ENCODE data around the gene EXOC2. TPM values are rescaled to one million over a fixed set of nuclear protein-coding genes. Genes with fewer than 3 reads are reported as not detected.

The EXOC2 gene
- polyA plus RNA-seq, 1 experiment = 16.0 TPM

GRCh38 chr6:658244-658643 lies 34.7 kb downstream of the EXOC2 start:
- CTCF ChIA-PET = interaction anchor here (0.6 to 1.7 kb wide), 4 partner anchors 11 to 766 kb away, joined by 3 to 5 read pairs (median 3); no protein-coding TSS in a partner anchor
- POLR2A ChIA-PET = interaction anchor here (0.6 kb wide), 1 partner anchor 45 kb away, joined by 3 read pairs; no protein-coding TSS in a partner anchor
- no peak overlapping the region for H3K4me3 ChIP-seq (ENCODE audit: low read depth, low read length)
- no peak for TF ChIP-seq CTCF (IDR thresholded peaks at IDR 0.05; ENCODE audit: insufficient read depth, low read depth, low read length)
- H3K36me3 ChIP-seq (ENCODE audit: control insufficient read depth, insufficient read depth, low read length) = no peaks in the 10 kb centered on the region
- peak; percentile 11 for DNase-seq (ENCODE audit: low read depth)
- no peaks in the 10 kb centered on the region for H3K27me3 ChIP-seq (ENCODE audit: control insufficient read depth, insufficient read depth, low read length)

- no peak overlapping the region for H3K4me3 ChIP-seq (ENCODE audit: low read depth, low read length)
- ChIA-PET CTCF (interaction anchor here (0.6 to 1.7 kb wide), 3 partner anchors 11 to 75 kb away, joined by 3 to 5 read pairs (median 3); no protein-coding TSS in a partner anchor), POLR2A (interaction anchor here (0.6 kb wide), 1 partner anchor 44 kb away, joined by 3 read pairs; no protein-coding TSS in a partner anchor)
- no peaks in the 10 kb centered on the region for H3K36me3 ChIP-seq (ENCODE audit: control insufficient read depth, insufficient read depth, low read length)
- DNase-seq (ENCODE audit: low read depth) = no peak
- H3K27me3 ChIP-seq (ENCODE audit: control insufficient read depth, insufficient read depth, low read length) = no peaks in the 10 kb centered on the region
- no peak for TF ChIP-seq CTCF (IDR thresholded peaks at IDR 0.05; ENCODE audit: insufficient read depth, low read depth, low read length)
Measured at GRCh38 chr6:657743-658142, 35.2 kb downstream of the EXOC2 start.

GRCh38 chr6:656460-657252 lies 36.3 kb downstream of the EXOC2 start, which contains the start of gene HUS1B:
HUS1B (minus strand) TSS chr6:657100; CDS start chr6:656944, 156 bp downstream.
- CTCF ChIA-PET = no interaction called here
- POLR2A ChIA-PET = no interaction called here
- TF ChIP-seq CTCF (IDR thresholded peaks at IDR 0.05; ENCODE audit: insufficient read depth, low read depth, low read length) = no peak

GRCh38 chr6:654136-654535 lies 38.8 kb downstream of the EXOC2 start:
- ChIA-PET POLR2A (no interaction called here), CTCF (interaction anchor here (0.7 kb wide), 1 partner anchor 29 kb away, joined by 4 read pairs; no protein-coding TSS in a partner anchor)
- no peaks in the 10 kb centered on the region for H3K27me3 ChIP-seq (ENCODE audit: control insufficient read depth, insufficient read depth, low read length)
- H3K36me3 ChIP-seq (ENCODE audit: control insufficient read depth, insufficient read depth, low read length) = no peaks in the 10 kb centered on the region
- no peak overlapping the region for H3K4me3 ChIP-seq (ENCODE audit: low read depth, low read length)
- no peak for TF ChIP-seq CTCF (IDR thresholded peaks at IDR 0.05; ENCODE audit: insufficient read depth, low read depth, low read length)
- no peak for DNase-seq (ENCODE audit: low read depth)

More at GRCh38 chr6:656460-657252, 36.3 kb downstream of the EXOC2 start, which contains the start of gene HUS1B:
- no peaks in the 10 kb centered on the region for H3K36me3 ChIP-seq (ENCODE audit: control insufficient read depth, insufficient read depth, low read length)
- H3K4me3 ChIP-seq (ENCODE audit: low read depth, low read length) = no peak within 1 kb of the TSS
- DNase-seq (ENCODE audit: low read depth) = no peak
- no peaks in the 10 kb centered on the region for H3K27me3 ChIP-seq (ENCODE audit: control insufficient read depth, insufficient read depth, low read length)

- Histone ChIP-seq H3K36me3 (ENCODE audit: control insufficient read depth, insufficient read depth, low read length) (no peaks in the 10 kb centered on the region), H3K27me3 (ENCODE audit: control insufficient read depth, insufficient read depth, low read length) (no peaks in the 10 kb centered on the region), H3K4me3 (ENCODE audit: low read depth, low read length) (no peak overlapping the region)
- DNase-seq (ENCODE audit: low read depth) = no peak
- POLR2A ChIA-PET = no interaction called here
- CTCF ChIA-PET = interaction anchor here (0.7 to 1.5 kb wide), 2 partner anchors 27 to 60 kb away, joined by 3 to 4 read pairs; no protein-coding TSS in a partner anchor
- TF ChIP-seq CTCF (IDR thresholded peaks at IDR 0.05; ENCODE audit: insufficient read depth, low read depth, low read length) = no peak
Measured at GRCh38 chr6:652865-653264, 40.1 kb downstream of the EXOC2 start.
